Measurements from ENCODE around the gene TTC22. TPM values are rescaled to one million over a fixed set of nuclear protein-coding genes. Genes with fewer than 3 reads are reported as not detected.

TTC22 gene
- under 0.01 and 0.76 TPM in 2 replicates for total RNA-seq

GRCh38 chr1:54800899-54801759 is at the start of gene TTC22:
TSS of gene TTC22 (minus strand) at chr1:54801323. CDS start at chr1:54801163, 160 bp downstream.

GRCh38 chr1:54764133-54764921 is 36.8 kb downstream of the TTC22 start, which contains the start of gene PARS2:
TSS of gene PARS2 (minus strand) at chr1:54764523. CDS start at chr1:54759161, 5,362 bp downstream.

Other genes starting within 250 kb of the TTC22 start
- not detected in 2 replicates for gene FAM151A, start 177.8 kb downstream of the TTC22 start, total RNA-seq
- 0.13 TPM in 1 of 2 replicates, not detected in the other for gene MROH7, start 159.5 kb downstream of the TTC22 start, total RNA-seq
- gene TTC4, start 85.5 kb downstream of the TTC22 start, total RNA-seq: 12.5 and 19.1 TPM in 2 replicates
- 5.5 and 9.0 TPM in 2 replicates for gene PARS2, start 36.8 kb downstream of the TTC22 start, total RNA-seq
- gene DHCR24, start 85.9 kb upstream of the TTC22 start, total RNA-seq: 269 and 355 TPM in 2 replicates
- gene TMEM61, start 179.3 kb upstream of the TTC22 start, total RNA-seq: 0.89 TPM in 1 of 2 replicates, not detected in the other
- not detected in 2 replicates for gene BSND, start 197.6 kb upstream of the TTC22 start, total RNA-seq
- 20.0 and 20.9 TPM in 2 replicates for gene PCSK9, start 238.2 kb upstream of the TTC22 start, total RNA-seq